K562 (cell line): ENCODE results near the gene ADAMTSL3.

Source experiments
- CEBPB ChIP-seq: fragments of 450-650 bp; IDR thresholded peaks from 2 replicates; pipeline ENCODE4 v1.6.1; 2016; ENCODE audit warnings: missing genetic modification characterization, missing compliant biosample characterization
- FOXA1 ChIP-seq: fragments of 450-650 bp; IDR thresholded peaks from 2 replicates; pipeline ENCODE4 v1.6.1; 2016; ENCODE audit warnings: mild to moderate bottlenecking, borderline replicate concordance
- XRCC5 ChIP-seq: fragments of 200-400 bp; formaldehyde crosslinking; IDR thresholded peaks from 2 replicates; pipeline ENCODE4 v1.6.1; 2017; ENCODE audit warnings: low read depth, mild to moderate bottlenecking, low read length
- ZNF584 ChIP-seq: fragments of 200-800 bp; sonication (Bioruptor generic); IDR thresholded peaks from 2 replicates; pipeline ENCODE4 v1.6.1; 2016; ENCODE audit warnings: low read depth, mild to moderate bottlenecking, missing genetic modification characterization, missing compliant biosample characterization
- ZNF609 ChIP-seq: sonication (generic); formaldehyde crosslinking; IDR thresholded peaks from 2 replicates; pipeline ENCODE4 v1.8.1; 2023; ENCODE audit warnings: missing genetic modification reagents, mild to moderate bottlenecking, borderline replicate concordance
- TF ChIP-seq, protein P1 (sequence below), 2 experiments: fragments of 450-650 bp; formaldehyde crosslinking in 1 of 2; IDR thresholded peaks; 2 replicates each; pipeline versions ENCODE4 v1.4.0 to v1.6.1; 2014 to 2020; ENCODE audit warnings: mild to moderate bottlenecking in 2 of 2, borderline replicate concordance in 1 of 2, low read depth in 1 of 2

- TF ChIP-seq XRCC5 (no peak), CEBPB (tag) (no peak), ZNF609 (no peak), ZNF584 (no peak), FOXA1 (no peak)
- TF ChIP-seq, protein P1, sequence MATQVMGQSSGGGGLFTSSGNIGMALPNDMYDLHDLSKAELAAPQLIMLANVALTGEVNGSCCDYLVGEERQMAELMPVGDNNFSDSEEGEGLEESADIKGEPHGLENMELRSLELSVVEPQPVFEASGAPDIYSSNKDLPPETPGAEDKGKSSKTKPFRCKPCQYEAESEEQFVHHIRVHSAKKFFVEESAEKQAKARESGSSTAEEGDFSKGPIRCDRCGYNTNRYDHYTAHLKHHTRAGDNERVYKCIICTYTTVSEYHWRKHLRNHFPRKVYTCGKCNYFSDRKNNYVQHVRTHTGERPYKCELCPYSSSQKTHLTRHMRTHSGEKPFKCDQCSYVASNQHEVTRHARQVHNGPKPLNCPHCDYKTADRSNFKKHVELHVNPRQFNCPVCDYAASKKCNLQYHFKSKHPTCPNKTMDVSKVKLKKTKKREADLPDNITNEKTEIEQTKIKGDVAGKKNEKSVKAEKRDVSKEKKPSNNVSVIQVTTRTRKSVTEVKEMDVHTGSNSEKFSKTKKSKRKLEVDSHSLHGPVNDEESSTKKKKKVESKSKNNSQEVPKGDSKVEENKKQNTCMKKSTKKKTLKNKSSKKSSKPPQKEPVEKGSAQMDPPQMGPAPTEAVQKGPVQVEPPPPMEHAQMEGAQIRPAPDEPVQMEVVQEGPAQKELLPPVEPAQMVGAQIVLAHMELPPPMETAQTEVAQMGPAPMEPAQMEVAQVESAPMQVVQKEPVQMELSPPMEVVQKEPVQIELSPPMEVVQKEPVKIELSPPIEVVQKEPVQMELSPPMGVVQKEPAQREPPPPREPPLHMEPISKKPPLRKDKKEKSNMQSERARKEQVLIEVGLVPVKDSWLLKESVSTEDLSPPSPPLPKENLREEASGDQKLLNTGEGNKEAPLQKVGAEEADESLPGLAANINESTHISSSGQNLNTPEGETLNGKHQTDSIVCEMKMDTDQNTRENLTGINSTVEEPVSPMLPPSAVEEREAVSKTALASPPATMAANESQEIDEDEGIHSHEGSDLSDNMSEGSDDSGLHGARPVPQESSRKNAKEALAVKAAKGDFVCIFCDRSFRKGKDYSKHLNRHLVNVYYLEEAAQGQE (IDR thresholded peaks at IDR 0.05; ENCODE audit: borderline replicate concordance) = no peak
- TF ChIP-seq, protein P1 (CRISPR knock-in tag; IDR thresholded peaks at IDR 0.05; ENCODE audit: low read depth) = no peak
Observed at GRCh38 chr15:83673385-83673784, 19.5 kb downstream of the ADAMTSL3 start.
